WTC11 (cell line): ENCODE data around the gene TMTC2.

Experiments
- CTCF ChIP-seq: fragments of 200-600 bp; IDR thresholded peaks from 2 replicates; pipeline ENCODE4 v1.8.0; 2022; ENCODE audit warnings: antibody characterized with exemption
- TCF7 ChIP-seq: sonication (generic); formaldehyde crosslinking; IDR thresholded peaks from 2 replicates; pipeline ENCODE4 v1.8.0; 2022; ENCODE audit warnings: mild to moderate bottlenecking, low read depth, missing genetic modification reagents, moderate library complexity

GRCh38 chr12:83145325-83145840, 458.7 kb downstream of the TMTC2 start:
- TF ChIP-seq TCF7 (CRISPR knock-in tag) (no peak), CTCF (no peak)
